CD14-positive monocyte (primary cell): ENCODE measurements around the gene SAAL1. TPM values are rescaled to one million over a fixed set of nuclear protein-coding genes. Genes with fewer than 3 reads are reported as not detected.

Experiments
- DNase-seq, 3 donors: peaks; one replicate each; pipeline ENCODE4 v3.0.0-alpha.2; 2011 to 2022
- H2AFZ ChIP-seq: 2 replicates; pipeline ENCODE4 v1.6.0; 2012; ENCODE audit warnings: mild to moderate bottlenecking, low read depth, low read length, inconsistent platforms; ENCODE audit not compliant: insufficient read depth, poor library complexity, severe bottlenecking
- H3K27ac ChIP-seq, 2 donors: 1 replicate in 1 of 2; 2 replicates in 1 of 2; pipeline ENCODE4 v1.5.1; 2012 to 2013; ENCODE audit warnings: low read length in 2 of 2, control low read depth in 1 of 2, inconsistent platforms in 1 of 2, low read depth in 1 of 2, mild to moderate bottlenecking in 1 of 2
- H3K27me3 ChIP-seq, 2 donors: one replicate each; pipeline versions ENCODE4 v1.6.0 to v1.6.1; 2011 to 2013; ENCODE audit warnings: low read length in 2 of 2; ENCODE audit not compliant: control insufficient read depth in 2 of 2, insufficient read depth in 2 of 2
- H3K36me3 ChIP-seq, 2 donors: replicated peaks in 1 of 2; 1 replicate in 1 of 2; 2 replicates in 1 of 2; pipeline versions ENCODE4 v1.5.1 to v1.6.1; 2012 to 2013; ENCODE audit warnings: low read length in 2 of 2, control low read depth in 1 of 2, inconsistent platforms in 1 of 2, mild to moderate bottlenecking in 1 of 2; ENCODE audit not compliant: insufficient read depth in 2 of 2, control insufficient read depth in 1 of 2
- H3K4me1 ChIP-seq, 2 donors: 1 replicate in 1 of 2; 2 replicates in 1 of 2; pipeline versions ENCODE4 v1.5.1 to v1.6.1; 2012 to 2013; ENCODE audit warnings: low read length in 2 of 2, control low read depth in 1 of 2, inconsistent platforms in 1 of 2, mild to moderate bottlenecking in 1 of 2, moderate library complexity in 1 of 2; ENCODE audit not compliant: insufficient read depth in 2 of 2, control insufficient read depth in 1 of 2
- H3K4me2 ChIP-seq: replicated peaks from 2 replicates; pipeline ENCODE3; 2012; ENCODE audit warnings: low read length, moderate library complexity, mild to moderate bottlenecking; ENCODE audit not compliant: poor library complexity, severe bottlenecking; ENCODE audit errors: extremely low read depth
- H3K4me3 ChIP-seq, 3 experiments: fragments of 200-600 bp in 1 of 3; sonication (generic) in 1 of 3; replicated peaks in 1 of 3; 1 replicate in 2 of 3; 2 replicates in 1 of 3; pipeline ENCODE4 v1.5.1; 2011 to 2013; ENCODE audit warnings: low read length in 3 of 3, mild to moderate bottlenecking in 3 of 3, control low read depth in 2 of 3, low read depth in 2 of 3, inconsistent platforms in 1 of 3, moderate library complexity in 1 of 3
- H3K79me2 ChIP-seq: 2 replicates; pipeline ENCODE4 v1.6.0; 2012; ENCODE audit warnings: mild to moderate bottlenecking, control low read depth, inconsistent platforms, low read length, moderate library complexity; ENCODE audit not compliant: insufficient read depth
- H3K9ac ChIP-seq: 2 replicates; pipeline ENCODE4 v1.6.0; 2017; ENCODE audit warnings: low read length, mild to moderate bottlenecking; ENCODE audit not compliant: insufficient read depth, poor library complexity, severe bottlenecking
- H3K9me3 ChIP-seq, 2 donors: replicated peaks in 1 of 2; 1 replicate in 1 of 2; 2 replicates in 1 of 2; pipeline versions ENCODE4 v1.5.1 to v1.6.1; 2012 to 2013; ENCODE audit warnings: low read length in 2 of 2, control low read depth in 1 of 2; ENCODE audit not compliant: control insufficient read depth in 1 of 2, insufficient read depth in 1 of 2
- H4K20me1 ChIP-seq: 2 replicates; pipeline ENCODE4 v1.6.0; 2012; ENCODE audit warnings: mild to moderate bottlenecking, low read length, control low read depth, moderate library complexity; ENCODE audit not compliant: insufficient read depth
- H3K27ac Mint-ChIP-seq, 7 donors: one replicate each; pipeline ENCODE4 v1.8.0; 2020; ENCODE audit warnings: mild to moderate bottlenecking in 7 of 7, mixed read lengths in 7 of 7, moderate library complexity in 6 of 7, inconsistent platforms in 2 of 7
- H3K27me3 Mint-ChIP-seq, 3 donors: one replicate each; pipeline ENCODE4 v1.8.0; 2021 to 2022; ENCODE audit warnings: low read depth in 3 of 3, mild to moderate bottlenecking in 3 of 3, mixed read lengths in 3 of 3, moderate library complexity in 3 of 3, inconsistent platforms in 1 of 3
- H3K36me3 Mint-ChIP-seq, 2 donors: one replicate each; pipeline ENCODE4 v1.8.0; 2020; ENCODE audit warnings: mixed read lengths in 2 of 2, inconsistent platforms in 1 of 2, mild to moderate bottlenecking in 1 of 2
- H3K4me1 Mint-ChIP-seq: one replicate; pipeline ENCODE4 v1.8.0; 2020; ENCODE audit warnings: mild to moderate bottlenecking, mixed read lengths
- H3K4me3 Mint-ChIP-seq, 2 donors: one replicate each; pipeline ENCODE4 v1.8.0; 2020; ENCODE audit warnings: mild to moderate bottlenecking in 2 of 2, mixed read lengths in 2 of 2, moderate library complexity in 1 of 2
- H3K9me3 Mint-ChIP-seq, 7 donors: one replicate each; pipeline ENCODE4 v1.8.0; 2020 to 2022; ENCODE audit warnings: mixed read lengths in 7 of 7, mild to moderate bottlenecking in 6 of 7, moderate library complexity in 6 of 7, inconsistent platforms in 2 of 7
- WGBS: methylation state at CpG from one replicate; pipeline ENCODE4 v1.1.5; 2013; ENCODE audit warnings: missing lambda C conversion rate; ENCODE audit not compliant: insufficient coverage; 5-methylcytosine and 5-hydroxymethylcytosine counted together
- intact Hi-C, 2 donors: fragments of 100-400 bp; cut with micrococcal nuclease; formaldehyde crosslinking; loops; one replicate each; pipeline versions ENCODE4 v1.15.0 to v1.15.1; 2023
- polyA plus RNA-seq, 3 donors: library from polyadenylated mRNA; depleted of rRNA in 1 of 3; unstranded in 2 of 3; stranded (reverse) in 1 of 3; fragments of 300-500 nt in 2 of 3; fragments of >200 nt in 1 of 3; fragmentation: Illumina TruSeq in 2 of 3; gene quantifications; 1 replicate in 2 of 3; 2 replicates in 1 of 3; pipeline ENCODE4 v1.2.3, GENCODE V29; 2012 to 2021
- TF ChIP-seq, protein P1 (sequence below): fragments of 200-600 bp; IDR thresholded peaks from one replicate; pipeline ENCODE4 v1.8.0; 2022; ENCODE audit warnings: antibody characterized with exemption, mild to moderate bottlenecking

Gene SAAL1
- polyA plus RNA-seq, 3 donors: 6.4 to 10.2 (median 7.6) TPM

DNA sequence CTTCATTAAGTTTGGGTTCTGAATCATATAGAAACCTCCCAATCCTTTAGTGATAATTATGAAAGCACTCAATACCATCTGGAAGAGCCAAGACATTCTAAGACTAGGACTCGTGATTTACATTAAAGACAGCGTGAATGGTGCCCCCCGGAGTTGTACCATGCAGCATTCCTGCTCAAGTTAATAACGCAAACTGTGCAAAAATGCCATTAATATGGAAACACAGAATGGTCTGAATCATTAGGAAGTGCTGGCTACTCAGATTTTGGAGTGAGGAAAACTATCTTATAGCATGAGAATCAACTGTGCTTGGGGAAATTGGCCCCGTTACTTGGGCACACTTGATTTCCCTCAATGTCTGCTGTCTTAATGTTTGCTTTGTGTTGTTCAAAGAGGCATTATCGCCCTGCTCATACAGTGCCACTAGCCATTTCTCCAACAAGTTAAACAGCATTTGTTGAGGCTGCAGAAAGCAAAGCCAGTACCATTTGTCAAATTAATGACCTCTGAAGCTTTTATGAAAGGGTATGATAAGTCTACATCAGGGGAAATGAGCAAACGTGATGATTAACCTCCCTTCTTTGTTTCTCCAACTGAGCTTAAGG lies 41.3 kb downstream of the SAAL1 start:
- H3K4me3 Mint-ChIP-seq: no peak overlapping the region
- Histone ChIP-seq H3K27ac (no peak overlapping the region), H4K20me1 (no peaks in the 10 kb centered on the region), H3K4me1 (no peaks in the 10 kb centered on the region), H3K4me3 (no peak overlapping the region), H2AFZ (no peak overlapping the region), H3K4me2 (no peak overlapping the region), H3K9me3 (no peaks in the 10 kb centered on the region), H3K27me3 (no peaks in the 10 kb centered on the region), H3K9ac (no peak overlapping the region), H3K36me3 (no peaks in the 10 kb centered on the region), H3K79me2 (no peaks in the 10 kb centered on the region)
- no peak for DNase-seq
- no peaks in the 10 kb centered on the region for H3K9me3 Mint-ChIP-seq
- no peaks in the 10 kb centered on the region for H3K36me3 Mint-ChIP-seq
- H3K27ac Mint-ChIP-seq: no peak overlapping the region
- TF ChIP-seq, protein P1, sequence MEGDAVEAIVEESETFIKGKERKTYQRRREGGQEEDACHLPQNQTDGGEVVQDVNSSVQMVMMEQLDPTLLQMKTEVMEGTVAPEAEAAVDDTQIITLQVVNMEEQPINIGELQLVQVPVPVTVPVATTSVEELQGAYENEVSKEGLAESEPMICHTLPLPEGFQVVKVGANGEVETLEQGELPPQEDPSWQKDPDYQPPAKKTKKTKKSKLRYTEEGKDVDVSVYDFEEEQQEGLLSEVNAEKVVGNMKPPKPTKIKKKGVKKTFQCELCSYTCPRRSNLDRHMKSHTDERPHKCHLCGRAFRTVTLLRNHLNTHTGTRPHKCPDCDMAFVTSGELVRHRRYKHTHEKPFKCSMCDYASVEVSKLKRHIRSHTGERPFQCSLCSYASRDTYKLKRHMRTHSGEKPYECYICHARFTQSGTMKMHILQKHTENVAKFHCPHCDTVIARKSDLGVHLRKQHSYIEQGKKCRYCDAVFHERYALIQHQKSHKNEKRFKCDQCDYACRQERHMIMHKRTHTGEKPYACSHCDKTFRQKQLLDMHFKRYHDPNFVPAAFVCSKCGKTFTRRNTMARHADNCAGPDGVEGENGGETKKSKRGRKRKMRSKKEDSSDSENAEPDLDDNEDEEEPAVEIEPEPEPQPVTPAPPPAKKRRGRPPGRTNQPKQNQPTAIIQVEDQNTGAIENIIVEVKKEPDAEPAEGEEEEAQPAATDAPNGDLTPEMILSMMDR: no peak
- WGBS: 95% methylated on average over 4 of the region's 7 CpGs
- H3K4me1 Mint-ChIP-seq: no peaks in the 10 kb centered on the region
- intact Hi-C loops: no loop called here
- peaks cover 0 to 2% (median 0%) of the 10 kb centered on the region in 3 donors for H3K27me3 Mint-ChIP-seq

DNA sequence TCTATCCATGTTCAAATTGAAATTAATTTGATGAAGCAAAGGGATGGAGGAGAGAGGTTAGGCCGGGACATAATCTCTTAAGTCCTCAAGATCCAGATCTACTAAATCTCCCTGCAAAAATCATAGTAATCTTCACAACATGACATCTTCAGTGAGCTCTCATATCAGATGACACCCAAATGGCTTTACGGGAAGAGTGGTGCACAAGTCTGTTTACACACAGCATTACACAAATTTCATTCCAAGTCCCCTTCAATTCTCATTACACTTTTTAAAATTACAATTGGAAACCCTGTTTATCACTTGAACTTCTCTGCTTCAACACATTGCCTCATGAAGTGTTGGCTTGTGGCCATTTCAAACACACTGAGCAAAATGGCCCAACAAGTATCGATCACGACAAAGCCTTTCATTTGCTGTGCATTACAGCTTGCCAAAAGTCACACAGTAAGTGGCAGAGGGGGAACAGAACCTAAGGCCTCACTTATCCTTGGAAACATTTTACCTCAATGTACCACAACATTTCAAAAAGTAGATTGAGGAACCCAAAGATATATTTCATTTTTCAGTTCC lies 41.9 kb downstream of the SAAL1 start:
- H3K4me3 Mint-ChIP-seq: no peak overlapping the region

More for the DNA sequence above, 41.9 kb downstream of the SAAL1 start:
- no peak overlapping the region for H3K27ac ChIP-seq
- Mint-ChIP-seq H3K27ac (no peak overlapping the region), H3K9me3 (no peaks in the 10 kb centered on the region), H3K36me3 (no peaks in the 10 kb centered on the region), H3K4me1 (no peaks in the 10 kb centered on the region), H3K27me3 (peaks cover 0 to 2% (median 0%) of the 10 kb centered on the region in 3 donors)
- H2AFZ ChIP-seq: no peak overlapping the region
- H3K79me2 ChIP-seq: no peaks in the 10 kb centered on the region
- no peak overlapping the region for H3K4me3 ChIP-seq
- H3K9ac ChIP-seq: no peak overlapping the region
- 100% methylated on average over 1 of the region's 4 CpGs for WGBS
- no peak overlapping the region for H3K4me2 ChIP-seq
- TF ChIP-seq, protein P1: no peak
- no peaks in the 10 kb centered on the region for H3K36me3 ChIP-seq
- H3K9me3 ChIP-seq: no peaks in the 10 kb centered on the region
- H3K27me3 ChIP-seq: no peaks in the 10 kb centered on the region
- intact Hi-C loops: no loop called here
- no peak for DNase-seq
- H3K4me1 ChIP-seq: no peaks in the 10 kb centered on the region
- H4K20me1 ChIP-seq: no peaks in the 10 kb centered on the region
